PC-3 (cell line): ENCODE data around the gene TPP2. TPM values are rescaled to one million over a fixed set of nuclear protein-coding genes. Genes with fewer than 3 reads are reported as not detected.

Source experiments
- ATAC-seq: fragments of 200-7000 bp; cut with Tn5 transposase; 2 replicates; pipeline ENCODE4 v1.9.1; 2020; ENCODE audit warnings: mild to moderate bottlenecking, moderate library complexity
- BruUV-seq: library from RNA; stranded (reverse); fragments of 400-500 nt; replicated peaks from 2 replicates; lab custom pipeline; 2021; lab: Mats Ljungman, UMichigan
- CTCF ChIA-PET: fragments of 300-600 bp; sonication (Branson Sonifier 250); formaldehyde crosslinking; loops from one replicate; lab custom pipeline; 2022; ENCODE audit warnings: antibody characterized with exemption; lab: Charles Lee
- POLR2A ChIA-PET: fragments of 300-600 bp; sonication (Branson Sonifier 250); formaldehyde crosslinking; loops from one replicate; lab custom pipeline; 2022; ENCODE audit warnings: antibody characterized with exemption; ENCODE audit not compliant: unreplicated experiment; lab: Charles Lee
- DNase-seq: peaks from one replicate; pipeline ENCODE4 v3.0.0-alpha.2; 2015
- H2AFZ ChIP-seq: fragments of 300-600 bp; sonication (generic); 2 replicates; pipeline ENCODE4 v1.6.0; 2016; ENCODE audit warnings: antibody characterized with exemption, low read length
- H3F3A ChIP-seq: fragments of 300-600 bp; sonication (generic); one replicate; pipeline ENCODE4 v1.6.0; 2017; ENCODE audit warnings: antibody characterized with exemption, low read length, control low read depth, mild to moderate bottlenecking; ENCODE audit not compliant: unreplicated experiment
- H3K27ac ChIP-seq: fragments of 300-600 bp; sonication (generic); 2 replicates; pipeline ENCODE4 v1.5.1; 2016; ENCODE audit warnings: mild to moderate bottlenecking, low read length
- H3K27me3 ChIP-seq: fragments of 300-600 bp; sonication (generic); 2 replicates; pipeline ENCODE4 v1.6.1; 2016; ENCODE audit warnings: low read length, mixed read lengths
- H3K36me3 ChIP-seq: fragments of 300-600 bp; sonication (generic); 2 replicates; pipeline ENCODE4 v1.6.1; 2016; ENCODE audit warnings: low read depth, mixed run types, low read length, mixed read lengths
- H3K4me1 ChIP-seq: fragments of 300-600 bp; sonication (generic); 2 replicates; pipeline ENCODE4 v1.5.1; 2016; ENCODE audit warnings: low read length; ENCODE audit not compliant: insufficient read depth
- H3K4me2 ChIP-seq: fragments of 300-600 bp; sonication (generic); 2 replicates; pipeline ENCODE4 v1.6.0; 2016; ENCODE audit warnings: low read length
- H3K4me3 ChIP-seq: fragments of 300-600 bp; sonication (generic); 2 replicates; pipeline ENCODE4 v1.5.1; 2016; ENCODE audit warnings: mild to moderate bottlenecking, low read length, mixed read lengths
- H3K79me2 ChIP-seq: fragments of 300-600 bp; sonication (generic); 2 replicates; pipeline ENCODE4 v1.6.1; 2017; ENCODE audit warnings: low read length, mixed read lengths
- H3K9ac ChIP-seq: fragments of 300-600 bp; sonication (generic); 2 replicates; pipeline ENCODE4 v1.6.0; 2016; ENCODE audit warnings: mild to moderate bottlenecking, low read length
- H3K9me2 ChIP-seq: fragments of 300-600 bp; sonication (generic); replicated peaks from 2 replicates; pipeline ENCODE4 v1.6.1; 2016; ENCODE audit warnings: mixed run types, low read length, mixed read lengths
- H3K9me3 ChIP-seq: fragments of 300-600 bp; sonication (generic); 2 replicates; pipeline ENCODE4 v1.6.1; 2016; ENCODE audit warnings: low read length, mixed read lengths
- H4K20me1 ChIP-seq: fragments of 300-600 bp; sonication (generic); 2 replicates; pipeline ENCODE4 v1.6.1; 2016; ENCODE audit warnings: low read length, mixed read lengths
- CTCF ChIP-seq: fragments of 300-600 bp; sonication (generic); conservative IDR thresholded peaks from 2 replicates; pipeline ENCODE4 v1.5.1; 2017; ENCODE audit warnings: antibody characterized with exemption, low read depth, mild to moderate bottlenecking, low read length
- EZH2 ChIP-seq: fragments of 300-600 bp; sonication (generic); IDR thresholded peaks from one replicate; pipeline ENCODE4 v1.6.1; 2017; ENCODE audit warnings: antibody characterized with exemption, mild to moderate bottlenecking, low read length; ENCODE audit not compliant: unreplicated experiment
- EZH2phosphoT487 ChIP-seq: fragments of 300-600 bp; sonication (generic); IDR thresholded peaks from 2 replicates; pipeline ENCODE4 v1.6.1; 2018; ENCODE audit warnings: mild to moderate bottlenecking, antibody characterized with exemption, low read length, borderline replicate concordance
- intact Hi-C: fragments of 100-400 bp; cut with micrococcal nuclease; formaldehyde crosslinking; loops from 2 replicates; pipeline ENCODE4 v1.9.0; 2023
- total RNA-seq: library from RNA; depleted of rRNA; stranded (reverse); fragments of >200 nt; gene quantifications from 2 replicates; pipeline ENCODE4 v1.2.3, GENCODE V29; 2014

The TPP2 gene
- total RNA-seq, 1 experiment from 2014 or later, result 30.4 TPM

GRCh38 chr13:102564564-102564963, 32.2 kb upstream of the TPP2 start:
- intact Hi-C loops, result no loop called here
- H3K79me2 ChIP-seq, result no peaks in the 10 kb centered on the region
- no peak overlapping the region for H3K4me3 ChIP-seq
- no peak overlapping the region for H3K9ac ChIP-seq
- no peak overlapping the region for H3K27ac ChIP-seq
- BruUV-seq, result no TSS peak
- peaks cover 49% of the 10 kb centered on the region for H3K27me3 ChIP-seq
- POLR2A ChIA-PET, result no interaction called here
- no peak for ATAC-seq
- no peak for DNase-seq
- no peaks in the 10 kb centered on the region for H3F3A ChIP-seq
- CTCF ChIA-PET, result no interaction called here
- no peak for TF ChIP-seq CTCF
- TF ChIP-seq EZH2, result no peak
- TF ChIP-seq EZH2phosphoT487, result no peak
- H3K4me1 ChIP-seq, result no peaks in the 10 kb centered on the region
- H3K4me2 ChIP-seq, result no peak overlapping the region
- H3K9me2 ChIP-seq, result no peaks in the 10 kb centered on the region
- no peaks in the 10 kb centered on the region for H3K9me3 ChIP-seq
- no peaks in the 10 kb centered on the region for H4K20me1 ChIP-seq
- H3K36me3 ChIP-seq, result no peaks in the 10 kb centered on the region
- H2AFZ ChIP-seq, result no peak overlapping the region

- Histone ChIP-seq H3K9me2 (no peaks in the 10 kb centered on the region), H4K20me1 (no peaks in the 10 kb centered on the region), H2AFZ (no peak overlapping the region), H3K27me3 (peaks cover 64% of the 10 kb centered on the region), H3K9ac (no peak overlapping the region), H3K27ac (no peak overlapping the region), H3K9me3 (no peaks in the 10 kb centered on the region), H3F3A (no peaks in the 10 kb centered on the region), H3K4me1 (no peaks in the 10 kb centered on the region), H3K4me2 (no peak overlapping the region), H3K4me3 (no peak overlapping the region), H3K36me3 (no peaks in the 10 kb centered on the region), H3K79me2 (no peaks in the 10 kb centered on the region)
- POLR2A ChIA-PET, result no interaction called here
- CTCF ChIA-PET, result no interaction called here
- intact Hi-C loops, result no loop called here
- no peak for DNase-seq
- ATAC-seq, result no peak
- no TSS peak for BruUV-seq
- no peak for TF ChIP-seq EZH2phosphoT487
- TF ChIP-seq EZH2, result no peak
- no peak for TF ChIP-seq CTCF
Measured at GRCh38 chr13:102566513-102566912, 30.3 kb upstream of the TPP2 start.

GRCh38 chr13:102567857-102568256, 28.9 kb upstream of the TPP2 start:
- Histone ChIP-seq H3K9me2 (no peaks in the 10 kb centered on the region), H3K27me3 (peaks cover 66% of the 10 kb centered on the region), H3K9me3 (no peaks in the 10 kb centered on the region), H3K79me2 (no peaks in the 10 kb centered on the region), H3K4me1 (no peaks in the 10 kb centered on the region), H3K4me3 (no peak overlapping the region), H3K27ac (no peak overlapping the region), H2AFZ (no peak overlapping the region), H3K36me3 (no peaks in the 10 kb centered on the region), H3F3A (no peaks in the 10 kb centered on the region), H3K4me2 (no peak overlapping the region), H4K20me1 (no peaks in the 10 kb centered on the region), H3K9ac (no peak overlapping the region)
- DNase-seq, result no peak
- ChIA-PET CTCF (no interaction called here), POLR2A (no interaction called here)
- no TSS peak for BruUV-seq
- no peak for ATAC-seq
- TF ChIP-seq EZH2, result no peak
- TF ChIP-seq CTCF, result no peak
- intact Hi-C loops, result no loop called here
